ENCODE results near the gene SSR1. TPM values are rescaled to one million over a fixed set of nuclear protein-coding genes. Genes with fewer than 3 reads are reported as not detected.

SSR1 gene
- total RNA-seq, 1 donor from 2014 or later = 96.6 TPM

DNA sequence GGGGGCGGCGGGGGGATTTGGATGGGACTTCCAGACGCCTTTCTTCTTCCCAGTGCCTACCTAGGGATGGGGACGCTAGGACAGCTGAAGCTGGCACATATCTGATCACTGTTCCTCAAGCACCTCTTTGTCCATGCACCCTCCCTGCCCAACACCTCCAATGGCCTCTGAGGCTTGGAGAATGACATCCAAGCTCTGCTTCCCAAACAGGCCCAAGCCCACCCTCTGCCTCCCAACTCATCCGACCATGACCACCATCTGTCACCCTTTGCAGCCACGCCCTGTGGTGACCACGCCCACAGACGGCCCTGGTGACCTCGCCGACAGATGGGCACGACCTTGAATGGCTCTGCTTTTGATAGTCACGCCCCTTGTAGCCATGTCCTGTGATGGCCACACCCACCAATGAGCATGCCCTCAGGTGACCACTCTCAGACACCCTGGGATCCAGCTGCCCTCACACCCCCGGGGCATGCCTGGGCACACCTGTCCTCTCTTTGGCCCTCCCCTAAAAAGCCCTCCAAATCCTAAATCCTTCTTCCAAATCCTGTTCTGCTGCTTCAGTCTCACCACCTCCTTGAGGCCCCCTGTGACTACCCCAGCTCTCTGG lies 51.0 kb downstream of the SSR1 start:
- H3K27me3 ChIP-seq = no peaks in the 10 kb centered on the region
- peaks cover 18% of the 10 kb centered on the region for H3F3A ChIP-seq (ENCODE audit: low read depth)
- peak overlapping the region; percentile 47 for H3K4me3 ChIP-seq
- peak overlapping the region; percentile 72 for H3K4me2 ChIP-seq
- DNase-seq (ENCODE audit: low spot score) = no peak
- Mint-ChIP-seq H3K36me3 (no peaks in the 10 kb centered on the region), H3K4me3 (peak overlapping the region; percentile 89), H3K27me3 (ENCODE audit: insufficient read depth, low read depth) (peaks cover 7% of the 10 kb centered on the region), H3K4me1 (peaks cover 39% of the 10 kb centered on the region), H3K9me3 (peaks cover 5% of the 10 kb centered on the region), H3K27ac (peak overlapping the region; percentile 37)
- no peaks in the 10 kb centered on the region for H3K79me2 ChIP-seq (ENCODE audit: low read depth)
- no peak overlapping the region for H3K9ac ChIP-seq
- no peaks in the 10 kb centered on the region for H3K36me3 ChIP-seq
- H3K9me3 ChIP-seq (ENCODE audit: low read depth) = no peaks in the 10 kb centered on the region
- TF ChIP-seq EZH2 (IDR thresholded peaks at IDR 0.05) (no peak), EZH2phosphoT487 (IDR thresholded peaks at IDR 0.05) (no peak)
- H3K4me1 ChIP-seq = peaks cover 6% of the 10 kb centered on the region
- H4K20me1 ChIP-seq (ENCODE audit: low read depth) = no peaks in the 10 kb centered on the region
- H3K27ac ChIP-seq = no peak overlapping the region
- peak overlapping the region; percentile 89 for H2AFZ ChIP-seq (replicated peaks)

DNA sequence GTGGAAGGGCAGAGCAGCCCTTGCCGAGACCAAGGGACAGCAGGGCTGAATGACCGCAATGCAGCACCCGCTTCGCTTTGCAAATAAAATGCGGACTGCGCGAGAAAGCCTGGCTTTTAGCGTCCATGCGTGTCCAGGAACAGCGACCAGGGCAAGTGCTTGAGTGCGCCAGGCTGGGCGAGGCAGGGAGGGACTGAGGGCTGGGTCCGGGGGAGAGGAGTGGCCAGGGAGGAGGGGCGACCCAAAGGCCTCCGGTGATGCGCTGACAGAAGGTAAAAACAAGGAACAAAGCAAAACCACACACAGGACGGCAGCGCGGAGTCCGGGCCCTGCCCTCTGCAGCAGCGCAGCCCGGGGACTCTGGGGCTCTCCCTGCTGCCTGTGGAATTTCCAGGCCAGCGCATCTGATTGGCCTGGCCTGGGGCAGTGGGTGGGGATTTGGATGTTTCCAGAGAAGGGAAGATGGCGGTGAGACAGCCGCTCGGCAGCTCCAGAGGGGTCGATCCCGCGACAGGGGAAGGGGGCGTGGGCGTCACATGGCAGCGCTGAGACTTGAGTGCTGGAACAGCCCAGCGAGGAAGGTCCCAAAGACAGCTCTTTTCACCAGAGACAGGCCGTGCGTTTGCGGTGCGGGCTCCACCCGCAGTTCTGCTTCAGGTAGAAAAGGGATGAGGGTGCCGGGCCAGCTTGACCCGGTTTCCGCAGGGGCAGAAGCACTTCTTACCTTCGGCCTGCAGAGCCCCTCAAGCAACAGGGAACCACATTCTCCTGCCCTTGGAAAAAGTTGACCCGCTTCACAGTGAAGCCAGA lies 51.8 kb downstream of the SSR1 start:
- H3K79me2 ChIP-seq (ENCODE audit: low read depth) = no peaks in the 10 kb centered on the region
- H2AFZ ChIP-seq (replicated peaks) = peak overlapping the region; percentile 89
- H3K4me1 Mint-ChIP-seq = peaks cover 39% of the 10 kb centered on the region
- H3K4me3 ChIP-seq = peak overlapping the region; percentile 47
- H3F3A ChIP-seq (ENCODE audit: low read depth) = peaks cover 18% of the 10 kb centered on the region
- peak overlapping the region; percentile 89 for H3K4me3 Mint-ChIP-seq
- H3K9ac ChIP-seq = no peak overlapping the region
- no peaks in the 10 kb centered on the region for H3K36me3 Mint-ChIP-seq
- peak; percentile 96 for DNase-seq (ENCODE audit: low spot score)
- H4K20me1 ChIP-seq (ENCODE audit: low read depth) = no peaks in the 10 kb centered on the region
- no peaks in the 10 kb centered on the region for H3K36me3 ChIP-seq
- H3K4me1 ChIP-seq = peaks cover 6% of the 10 kb centered on the region
- H3K9me3 ChIP-seq (ENCODE audit: low read depth) = no peaks in the 10 kb centered on the region
- TF ChIP-seq EZH2phosphoT487 (IDR thresholded peaks at IDR 0.05) = no peak
- TF ChIP-seq EZH2 (IDR thresholded peaks at IDR 0.05) = no peak
- TF ChIP-seq, protein P1, sequence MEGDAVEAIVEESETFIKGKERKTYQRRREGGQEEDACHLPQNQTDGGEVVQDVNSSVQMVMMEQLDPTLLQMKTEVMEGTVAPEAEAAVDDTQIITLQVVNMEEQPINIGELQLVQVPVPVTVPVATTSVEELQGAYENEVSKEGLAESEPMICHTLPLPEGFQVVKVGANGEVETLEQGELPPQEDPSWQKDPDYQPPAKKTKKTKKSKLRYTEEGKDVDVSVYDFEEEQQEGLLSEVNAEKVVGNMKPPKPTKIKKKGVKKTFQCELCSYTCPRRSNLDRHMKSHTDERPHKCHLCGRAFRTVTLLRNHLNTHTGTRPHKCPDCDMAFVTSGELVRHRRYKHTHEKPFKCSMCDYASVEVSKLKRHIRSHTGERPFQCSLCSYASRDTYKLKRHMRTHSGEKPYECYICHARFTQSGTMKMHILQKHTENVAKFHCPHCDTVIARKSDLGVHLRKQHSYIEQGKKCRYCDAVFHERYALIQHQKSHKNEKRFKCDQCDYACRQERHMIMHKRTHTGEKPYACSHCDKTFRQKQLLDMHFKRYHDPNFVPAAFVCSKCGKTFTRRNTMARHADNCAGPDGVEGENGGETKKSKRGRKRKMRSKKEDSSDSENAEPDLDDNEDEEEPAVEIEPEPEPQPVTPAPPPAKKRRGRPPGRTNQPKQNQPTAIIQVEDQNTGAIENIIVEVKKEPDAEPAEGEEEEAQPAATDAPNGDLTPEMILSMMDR (IDR thresholded peaks at IDR 0.05) = no peak
- peaks cover 7% of the 10 kb centered on the region for H3K27me3 Mint-ChIP-seq (ENCODE audit: insufficient read depth, low read depth)
- no peak overlapping the region for H3K27ac ChIP-seq
- no peaks in the 10 kb centered on the region for H3K27me3 ChIP-seq
- H3K9me3 Mint-ChIP-seq = peaks cover 3% of the 10 kb centered on the region
- H3K27ac Mint-ChIP-seq = peak overlapping the region; percentile 30
- H3K4me2 ChIP-seq = peak overlapping the region; percentile 72

DNA sequence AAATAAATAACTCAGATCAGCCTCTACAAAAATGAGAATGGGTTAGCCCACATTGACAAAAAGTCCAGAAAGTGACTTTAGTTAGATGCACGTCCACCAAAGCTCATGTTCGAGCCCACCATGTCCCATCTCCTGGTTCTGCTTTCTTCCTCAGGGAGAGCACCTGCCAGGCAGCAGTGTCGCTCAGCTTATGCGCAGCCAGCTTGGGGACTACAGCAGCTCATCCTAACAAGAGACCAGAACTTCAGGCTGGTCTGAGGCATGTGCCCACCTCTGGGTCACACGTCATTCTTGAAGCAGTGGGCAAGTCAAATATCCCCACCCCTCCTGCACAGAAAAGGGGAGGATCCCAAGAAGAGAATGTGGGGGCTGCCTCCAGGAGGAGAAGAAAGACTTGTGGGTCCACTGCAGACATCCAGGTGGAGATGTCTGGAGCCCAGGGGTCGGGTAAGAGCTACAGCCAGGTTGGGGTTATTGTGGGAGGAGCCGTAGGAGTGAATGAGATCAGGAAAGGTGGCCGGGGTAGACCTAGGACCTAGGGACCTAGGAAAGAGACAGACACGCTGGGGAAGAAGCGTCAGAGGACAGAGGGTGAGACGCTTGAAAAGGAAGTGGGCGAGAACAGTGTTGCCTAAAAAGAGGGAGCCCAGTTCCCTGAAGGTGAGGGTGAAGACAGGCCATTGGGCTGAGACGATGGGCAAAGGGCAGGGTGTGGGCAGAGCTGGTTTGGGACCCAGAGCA lies 52.5 kb downstream of the SSR1 start:
- H3K79me2 ChIP-seq (ENCODE audit: low read depth) = no peaks in the 10 kb centered on the region
- peak overlapping the region; percentile 72 for H3K4me2 ChIP-seq
- Mint-ChIP-seq H3K4me1 (peaks cover 39% of the 10 kb centered on the region), H3K36me3 (no peaks in the 10 kb centered on the region), H3K9me3 (peaks cover 5% of the 10 kb centered on the region), H3K27me3 (ENCODE audit: insufficient read depth, low read depth) (peaks cover 7% of the 10 kb centered on the region), H3K4me3 (peak overlapping the region; percentile 89), H3K27ac (peak overlapping the region; percentile 30)
- TF ChIP-seq EZH2 (IDR thresholded peaks at IDR 0.05) (no peak), EZH2phosphoT487 (IDR thresholded peaks at IDR 0.05) (no peak)
- TF ChIP-seq, protein P1 (IDR thresholded peaks at IDR 0.05) = no peak
- H3K36me3 ChIP-seq = no peaks in the 10 kb centered on the region
- DNase-seq (ENCODE audit: low spot score) = no peak
- no peaks in the 10 kb centered on the region for H3K9me3 ChIP-seq (ENCODE audit: low read depth)
- H4K20me1 ChIP-seq (ENCODE audit: low read depth) = no peaks in the 10 kb centered on the region
- no peak overlapping the region for H3K27ac ChIP-seq
- peak overlapping the region; percentile 47 for H3K4me3 ChIP-seq
- no peak overlapping the region for H3K9ac ChIP-seq
- H2AFZ ChIP-seq (replicated peaks) = peak overlapping the region; percentile 59
- peaks cover 18% of the 10 kb centered on the region for H3F3A ChIP-seq (ENCODE audit: low read depth)
- H3K27me3 ChIP-seq = no peaks in the 10 kb centered on the region
- H3K4me1 ChIP-seq = peaks cover 6% of the 10 kb centered on the region
